A673 (cell line): ENCODE data around the gene GRAMD1C.

ENCODE experiments used
- CTCF ChIP-seq: fragments of 300-800, 200-600 bp; sonication (generic); conservative IDR thresholded peaks from 2 replicates; pipeline ENCODE4 v1.5.1; 2017; ENCODE audit warnings: low read depth, mild to moderate bottlenecking, antibody characterized with exemption, low read length, moderate library complexity, mixed read lengths
- EZH2 ChIP-seq: fragments of 200-600 bp; sonication (generic); IDR thresholded peaks from 2 replicates; pipeline ENCODE4 v1.6.1; 2017; ENCODE audit warnings: borderline replicate concordance, low read depth, mild to moderate bottlenecking, mixed read lengths, antibody characterized with exemption, low read length; ENCODE audit not compliant: poor library complexity, severe bottlenecking

GRCh38 chr3:113952921-113953320, 114.3 kb downstream of the GRAMD1C start:
- TF ChIP-seq CTCF: no peak
- no peak for TF ChIP-seq EZH2
